ENCODE measurements around the gene TCF25.

TCF25 gene

DNA sequence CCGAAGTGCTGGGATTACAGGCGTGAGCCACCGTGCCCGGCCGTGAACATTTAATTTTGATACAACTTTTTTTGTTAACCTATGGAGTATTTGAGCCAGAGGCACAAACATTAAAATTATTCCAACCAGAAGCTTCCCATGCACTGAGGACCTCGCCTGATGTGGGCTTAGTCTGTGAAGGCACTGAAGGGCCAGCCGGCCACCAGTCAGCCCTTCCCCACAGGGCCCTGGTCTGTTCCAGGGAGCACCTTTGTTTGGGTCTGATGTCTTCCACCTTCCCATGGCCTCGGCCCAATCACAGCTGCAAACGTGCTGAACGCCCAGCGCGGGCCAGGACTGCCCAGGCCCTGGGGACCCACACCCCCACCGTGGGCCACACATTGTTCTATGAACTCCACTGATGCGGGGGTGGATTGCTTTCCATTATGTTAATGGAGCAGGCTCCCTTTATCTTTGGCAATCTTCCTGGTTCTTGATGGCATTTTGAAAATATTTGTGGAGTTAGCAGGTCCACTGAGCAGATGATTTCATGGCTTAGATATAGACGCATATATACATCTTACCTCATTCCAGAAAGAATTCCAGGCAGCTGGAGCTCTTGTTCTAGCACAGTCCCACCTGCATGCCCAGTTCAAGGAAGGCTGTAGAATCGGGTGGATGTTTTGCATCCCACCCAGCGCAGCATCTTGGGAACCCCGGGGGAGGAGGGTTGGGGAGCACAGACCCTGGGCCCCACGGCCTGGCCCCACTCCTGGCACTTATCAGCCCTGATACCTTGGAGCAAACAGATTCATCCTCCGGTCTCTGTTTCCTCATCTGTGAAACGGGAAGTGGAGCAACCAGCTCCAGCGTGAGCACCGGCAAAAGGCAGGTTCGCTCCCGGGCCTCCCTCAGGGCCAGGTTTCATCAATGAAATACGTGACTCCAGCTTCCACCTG, 30.7 kb upstream of the TCF25 start:
- Histone ChIP-seq H3K4me3 (no peak overlapping the region), H3K27ac (no peak overlapping the region)
- TF ChIP-seq, protein P1, sequence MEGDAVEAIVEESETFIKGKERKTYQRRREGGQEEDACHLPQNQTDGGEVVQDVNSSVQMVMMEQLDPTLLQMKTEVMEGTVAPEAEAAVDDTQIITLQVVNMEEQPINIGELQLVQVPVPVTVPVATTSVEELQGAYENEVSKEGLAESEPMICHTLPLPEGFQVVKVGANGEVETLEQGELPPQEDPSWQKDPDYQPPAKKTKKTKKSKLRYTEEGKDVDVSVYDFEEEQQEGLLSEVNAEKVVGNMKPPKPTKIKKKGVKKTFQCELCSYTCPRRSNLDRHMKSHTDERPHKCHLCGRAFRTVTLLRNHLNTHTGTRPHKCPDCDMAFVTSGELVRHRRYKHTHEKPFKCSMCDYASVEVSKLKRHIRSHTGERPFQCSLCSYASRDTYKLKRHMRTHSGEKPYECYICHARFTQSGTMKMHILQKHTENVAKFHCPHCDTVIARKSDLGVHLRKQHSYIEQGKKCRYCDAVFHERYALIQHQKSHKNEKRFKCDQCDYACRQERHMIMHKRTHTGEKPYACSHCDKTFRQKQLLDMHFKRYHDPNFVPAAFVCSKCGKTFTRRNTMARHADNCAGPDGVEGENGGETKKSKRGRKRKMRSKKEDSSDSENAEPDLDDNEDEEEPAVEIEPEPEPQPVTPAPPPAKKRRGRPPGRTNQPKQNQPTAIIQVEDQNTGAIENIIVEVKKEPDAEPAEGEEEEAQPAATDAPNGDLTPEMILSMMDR (IDR thresholded peaks at IDR 0.05) = no peak
- DNase-seq (ENCODE audit: low spot score) = no peak

DNA sequence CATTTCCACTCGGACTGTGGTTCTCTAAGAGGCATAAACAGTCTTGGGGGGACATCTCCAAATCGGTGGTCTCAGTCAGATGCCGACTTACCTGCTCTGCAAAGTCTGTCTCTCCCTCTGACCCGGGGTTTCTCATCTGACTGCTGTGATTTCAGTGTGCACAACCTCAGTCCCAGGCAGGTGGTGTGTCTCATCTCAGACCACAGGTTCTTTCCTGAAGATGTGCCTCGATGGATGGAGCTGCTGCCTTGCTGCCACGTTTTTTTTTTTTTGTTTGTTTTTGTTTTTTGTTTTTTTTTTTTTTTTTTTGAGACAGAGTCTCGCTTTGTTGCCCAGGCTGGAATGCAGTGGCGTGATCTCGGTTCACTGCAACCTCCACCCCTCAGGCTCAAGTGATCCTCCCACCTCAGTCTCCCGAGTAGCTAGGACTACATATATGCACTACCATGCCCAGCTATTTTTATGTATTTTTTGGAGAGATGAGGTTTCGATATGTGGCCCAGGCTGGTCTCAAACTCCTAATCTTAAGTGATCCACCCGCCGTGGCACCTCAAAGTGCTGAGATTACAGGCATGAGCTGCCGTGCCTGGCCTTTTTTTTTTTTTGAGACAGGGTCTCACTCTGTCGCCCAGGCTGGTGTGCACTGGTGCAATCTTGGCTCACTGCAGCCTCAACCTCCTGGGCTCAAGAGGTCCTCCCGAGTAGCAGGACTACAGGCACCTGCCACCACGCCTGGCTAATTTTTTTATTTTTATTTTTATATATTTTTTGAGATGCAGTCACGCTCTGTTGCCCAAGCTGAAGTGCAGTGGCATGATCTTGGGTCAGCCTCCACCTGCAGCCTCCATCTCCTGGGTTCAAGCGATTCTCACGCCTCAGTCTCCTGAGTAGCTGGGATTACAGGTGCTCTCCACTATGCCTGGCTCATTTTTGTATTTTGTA, 29.7 kb upstream of the TCF25 start:
- H3K27ac ChIP-seq = no peak overlapping the region

DNA sequence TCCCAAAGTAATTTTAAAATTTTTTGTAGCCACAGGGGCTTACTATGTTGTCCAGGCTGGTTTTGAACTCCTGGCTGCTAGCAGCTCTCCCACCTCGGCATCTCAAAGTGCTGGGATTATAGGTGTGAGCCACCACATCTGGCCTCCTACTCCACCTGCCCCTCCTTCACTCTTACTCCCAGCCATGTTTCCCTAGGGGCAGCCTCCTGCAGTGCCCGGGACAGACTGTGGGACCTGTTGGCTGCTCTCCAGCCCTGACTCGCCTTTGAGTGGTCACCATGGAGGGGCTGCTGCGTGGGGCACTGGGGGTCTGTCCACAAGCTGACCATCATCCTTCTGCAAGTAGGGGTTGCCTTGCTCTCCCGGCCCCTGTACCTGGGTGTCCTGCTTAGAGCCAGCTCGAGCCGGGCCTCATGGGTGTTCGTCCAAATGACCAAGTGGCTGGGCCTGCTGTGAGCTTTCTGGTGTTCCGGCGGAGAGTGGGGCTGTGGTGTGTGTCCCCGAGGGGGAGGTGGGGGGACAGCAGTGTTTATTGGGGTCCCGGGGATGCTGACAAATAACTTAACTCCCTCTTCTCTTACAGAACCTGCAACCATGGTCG, 28.6 kb upstream of the TCF25 start:
- TF ChIP-seq, protein P1 (IDR thresholded peaks at IDR 0.05) = no peak
- Histone ChIP-seq H3K4me3 (no peak overlapping the region), H3K27ac (no peak overlapping the region)
- no peak for DNase-seq (ENCODE audit: low spot score)

More for the DNA sequence above, 29.7 kb upstream of the TCF25 start:
- DNase-seq (ENCODE audit: low spot score) = no peak
- no peak overlapping the region for H3K4me3 ChIP-seq
- TF ChIP-seq, protein P1 (IDR thresholded peaks at IDR 0.05) = no peak

DNA sequence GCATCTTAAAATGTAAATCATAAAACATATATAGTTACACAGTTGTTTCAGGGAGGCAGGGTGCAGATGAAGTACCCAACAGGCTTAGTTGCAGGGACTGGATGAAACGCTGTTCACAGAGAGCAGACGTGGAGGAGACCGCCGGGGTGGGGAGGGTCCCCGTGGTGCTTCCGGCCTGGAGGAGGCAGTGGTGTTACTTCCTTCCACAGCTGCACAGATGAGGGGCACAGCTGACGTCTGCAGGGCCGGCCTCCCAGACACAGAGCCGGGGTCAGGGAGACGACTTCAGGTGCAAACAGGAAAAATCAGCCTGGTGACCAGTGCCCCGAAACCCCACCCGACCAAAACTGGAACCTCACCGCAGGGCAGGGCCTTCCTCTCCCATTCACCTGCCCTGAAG, 28.0 kb upstream of the TCF25 start:
- Histone ChIP-seq H3K4me3 (no peak overlapping the region), H3K27ac (no peak overlapping the region)
- no peak for DNase-seq (ENCODE audit: low spot score)
- TF ChIP-seq, protein P1 (IDR thresholded peaks at IDR 0.05) = no peak

DNA sequence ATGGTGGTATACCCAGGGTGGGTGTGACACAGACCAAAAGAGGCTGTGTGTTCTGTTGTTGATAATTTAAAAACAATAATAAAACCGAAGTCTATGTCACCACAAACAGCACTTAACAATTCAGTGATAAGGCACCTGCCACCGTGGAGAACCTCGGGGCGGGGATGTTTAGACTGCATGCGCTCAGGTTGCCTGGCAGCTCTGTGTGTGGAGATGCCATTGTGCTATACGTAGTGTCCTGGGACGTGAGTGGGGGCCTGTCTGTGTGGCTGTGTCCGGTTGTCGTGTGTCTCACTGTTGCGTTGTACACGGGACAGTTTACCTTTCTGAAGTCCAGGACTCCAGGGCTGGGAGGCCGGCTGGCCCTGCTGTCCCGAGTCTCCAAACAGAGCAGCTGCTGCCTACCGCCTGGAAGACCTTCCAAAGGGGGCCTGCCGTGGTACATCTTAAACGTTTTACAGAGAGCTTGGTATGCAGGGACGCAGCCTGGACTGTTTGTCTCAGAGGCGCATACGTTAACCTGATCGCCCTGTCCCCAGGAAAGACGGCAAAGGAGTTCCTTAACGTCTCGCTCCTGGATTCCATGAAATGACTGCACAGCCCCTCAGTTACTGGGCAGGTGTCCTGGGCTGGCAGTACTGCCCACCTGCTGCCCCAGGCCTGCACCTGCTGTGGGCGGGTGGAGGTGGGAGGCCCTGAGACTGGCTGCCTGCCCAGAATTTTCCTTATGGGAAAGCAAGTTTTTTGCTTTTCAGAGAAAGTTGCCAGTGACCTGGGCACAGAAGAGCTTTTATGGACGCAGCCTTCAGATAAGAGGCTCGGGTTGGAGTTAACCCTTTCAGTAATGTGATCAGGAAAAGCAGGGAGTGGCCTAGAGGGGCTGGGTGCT, 26.1 kb upstream of the TCF25 start:
- Histone ChIP-seq H3K4me3 (no peak overlapping the region), H3K27ac (no peak overlapping the region)
- no peak for DNase-seq (ENCODE audit: low spot score)
- TF ChIP-seq, protein P1 (IDR thresholded peaks at IDR 0.05) = no peak

DNA sequence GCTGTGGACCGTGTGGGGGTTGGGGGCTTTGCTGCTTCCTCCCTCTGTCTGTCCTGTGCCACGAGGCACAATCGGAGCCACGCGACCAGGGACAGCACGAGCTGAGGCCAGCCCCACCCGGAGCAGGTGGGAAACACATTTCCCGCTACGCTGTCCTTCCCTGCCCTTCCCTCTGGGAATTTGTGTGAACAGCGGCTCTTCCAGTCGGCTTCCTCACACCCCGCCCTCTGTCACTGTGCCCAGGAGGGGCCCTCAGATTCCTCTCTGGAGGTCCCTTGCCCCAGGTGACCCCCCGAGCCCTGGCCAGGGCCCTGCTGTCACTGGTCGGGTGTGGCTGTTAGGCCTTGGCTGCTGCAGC, 25.5 kb upstream of the TCF25 start:
- DNase-seq (ENCODE audit: low spot score) = no peak
- TF ChIP-seq, protein P1 (IDR thresholded peaks at IDR 0.05) = no peak
- Histone ChIP-seq H3K27ac (no peak overlapping the region), H3K4me3 (no peak overlapping the region)

Measured in coronary artery (tissue), 2 donors.